ENCODE results near the gene UMODL1.

GRCh38 chr21:42187976-42188653 is 117.0 kb downstream of the UMODL1 start:
- no peak for TF ChIP-seq CTCF (IDR thresholded peaks at IDR 0.05; ENCODE audit: borderline replicate concordance, extremely low read depth, low read length, poor library complexity, severe bottlenecking)
- TF ChIP-seq EZH2 (IDR thresholded peaks at IDR 0.05; ENCODE audit: borderline replicate concordance, low read depth, low read length, severe bottlenecking) = no peak
